GM19025 (cell line): Measurements from ENCODE around the gene ISG20.
"Not testable (repeated sequence)": the region's sequence is repeated elsewhere in the genome, so short reads cannot be mapped to it uniquely, and the experiment has no call there.

ENCODE experiments used
- ATAC-seq: cut with Tn5 transposase; IDR thresholded peaks from one replicate; pipeline ENCODE4 v1.9.1; 2021; ENCODE audit warnings: mild to moderate bottlenecking, low read depth, moderate library complexity; ENCODE audit not compliant: unreplicated experiment

Gene ISG20

GRCh38 chr15:88617790-88618189 is 21.0 kb upstream of the ISG20 start:
- ATAC-seq: no peak

GRCh38 chr15:88618686-88619085 is 20.1 kb upstream of the ISG20 start:
- no peak for ATAC-seq

GRCh38 chr15:88619796-88620195 is 19.0 kb upstream of the ISG20 start:
- ATAC-seq: no peak

GRCh38 chr15:88620995-88621772 is 17.6 kb upstream of the ISG20 start, which contains the start of gene AEN:
Gene AEN (plus strand): TSS chr15:88621340. CDS start chr15:88626210, 4,870 bp downstream.
- peak; percentile 95 for ATAC-seq

- ATAC-seq: peak; percentile 24
Observed at GRCh38 chr15:88621789-88622604, 16.8 kb upstream of the ISG20 start.

GRCh38 chr15:88622605-88622975 is 16.2 kb upstream of the ISG20 start:
- ATAC-seq: no peak

- no peak for ATAC-seq
Observed at GRCh38 chr15:88623061-88623460, 15.8 kb upstream of the ISG20 start.

GRCh38 chr15:88623632-88624031 is 15.2 kb upstream of the ISG20 start:
- ATAC-seq: no peak

- no peak for ATAC-seq
Observed at GRCh38 chr15:88624156-88624970, 14.5 kb upstream of the ISG20 start.

- ATAC-seq: no peak
Observed at GRCh38 chr15:88624971-88625490, 13.8 kb upstream of the ISG20 start.

- ATAC-seq: no peak
Observed at GRCh38 chr15:88625943-88626741, 12.7 kb upstream of the ISG20 start.

- ATAC-seq: no peak
Observed at GRCh38 chr15:88627463-88627862, 11.4 kb upstream of the ISG20 start.

- ATAC-seq: no peak
Observed at GRCh38 chr15:88628018-88628654, 10.7 kb upstream of the ISG20 start.

- no peak for ATAC-seq
Observed at GRCh38 chr15:88629071-88629470, 9.7 kb upstream of the ISG20 start.

- no peak for ATAC-seq
Observed at GRCh38 chr15:88630141-88630721, 8.6 kb upstream of the ISG20 start.

- no peak for ATAC-seq
Observed at GRCh38 chr15:88630798-88631463, 7.9 kb upstream of the ISG20 start.

- ATAC-seq: no peak
Observed at GRCh38 chr15:88631464-88632028, 7.3 kb upstream of the ISG20 start.

GRCh38 chr15:88632797-88633196 is 6.0 kb upstream of the ISG20 start:
- not testable (repeated sequence) for ATAC-seq
